Stimulated activated CD4-positive, alpha-beta T cell treated with anti-CD3 and anti-CD28 coated beads, Interleukin-15, amount 100 ng/mL, for 24 hours (primary cell): ENCODE results near the gene EGFLAM.

Source experiments
- DNase-seq: peaks from one replicate; pipeline ENCODE4 v3.0.0-alpha.2; 2020

EGFLAM gene

DNA sequence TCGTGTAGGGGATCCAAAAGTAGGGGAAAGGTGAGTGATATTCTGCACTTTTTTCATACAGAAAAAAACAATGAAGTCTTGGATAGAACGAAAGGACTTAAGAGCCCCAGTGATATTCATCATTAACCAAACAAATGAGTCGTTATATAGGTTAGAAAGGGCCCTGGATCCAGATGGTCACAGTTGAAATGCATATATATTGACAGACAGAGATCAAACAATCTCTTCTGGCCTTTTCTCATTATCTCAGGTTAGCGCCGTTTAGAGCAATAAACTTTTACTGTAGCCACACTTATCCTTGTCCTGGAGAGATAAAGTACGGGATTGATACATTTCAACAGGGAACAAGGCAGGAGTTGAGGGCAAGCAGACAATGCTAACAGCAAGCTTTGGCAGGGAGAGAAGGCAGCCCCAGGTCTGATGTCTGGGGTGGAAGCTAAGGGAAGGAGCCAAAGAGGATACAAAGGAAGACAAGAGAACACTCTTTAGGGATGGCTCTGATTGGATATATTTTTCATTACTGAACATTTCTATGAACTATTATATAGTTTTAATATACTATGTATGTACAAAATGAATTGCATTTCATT is 221.1 kb downstream of the EGFLAM start:
- no peak for DNase-seq

DNA sequence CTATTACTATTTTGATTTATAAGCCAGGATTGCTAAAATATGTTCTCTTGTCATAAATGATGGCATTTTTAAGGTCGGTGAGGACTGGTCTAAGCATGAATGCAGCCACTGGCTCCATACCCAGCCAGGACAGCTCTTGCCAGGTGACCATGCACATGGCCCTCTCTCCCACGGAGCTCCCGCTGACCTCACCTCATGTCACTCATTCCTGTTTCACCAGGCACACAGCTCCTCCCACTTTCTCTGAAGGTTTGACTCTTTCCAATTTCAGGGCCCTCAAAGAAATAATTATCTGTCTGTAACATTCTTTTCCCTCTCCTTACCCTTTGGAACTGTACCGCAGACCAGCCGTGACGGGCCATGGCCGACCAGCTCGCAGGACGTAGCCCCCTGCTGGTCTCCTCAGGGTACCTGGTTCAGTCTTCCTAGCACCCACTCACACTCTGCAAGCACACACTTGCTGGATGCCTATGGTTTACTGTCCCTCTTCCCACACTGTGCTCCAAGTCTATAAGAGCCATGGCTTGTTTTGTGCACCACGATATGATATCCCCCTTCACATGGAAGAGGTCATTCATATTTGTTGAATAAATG is 225.5 kb downstream of the EGFLAM start:
- DNase-seq, result no peak

DNA sequence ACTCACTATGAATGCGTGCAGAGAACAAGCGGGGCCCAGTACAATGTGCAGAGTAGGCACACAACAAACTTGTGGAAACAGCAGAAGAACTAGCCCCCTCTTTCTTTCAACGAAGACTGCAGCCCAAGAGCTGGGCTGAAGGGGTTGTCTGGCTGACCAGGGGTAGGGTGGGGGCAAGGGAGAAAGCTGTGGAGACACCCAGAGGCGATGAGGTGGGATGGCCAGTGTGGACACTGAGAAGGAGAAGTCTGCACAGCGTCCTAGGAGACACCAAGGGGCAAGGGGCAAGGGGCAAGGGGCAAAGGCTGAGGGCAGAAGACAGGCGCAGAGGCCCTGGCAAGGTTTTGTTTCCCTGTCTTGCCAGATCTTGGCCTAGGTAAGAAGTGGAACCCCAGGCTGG is 235.8 kb downstream of the EGFLAM start:
- no peak for DNase-seq

DNA sequence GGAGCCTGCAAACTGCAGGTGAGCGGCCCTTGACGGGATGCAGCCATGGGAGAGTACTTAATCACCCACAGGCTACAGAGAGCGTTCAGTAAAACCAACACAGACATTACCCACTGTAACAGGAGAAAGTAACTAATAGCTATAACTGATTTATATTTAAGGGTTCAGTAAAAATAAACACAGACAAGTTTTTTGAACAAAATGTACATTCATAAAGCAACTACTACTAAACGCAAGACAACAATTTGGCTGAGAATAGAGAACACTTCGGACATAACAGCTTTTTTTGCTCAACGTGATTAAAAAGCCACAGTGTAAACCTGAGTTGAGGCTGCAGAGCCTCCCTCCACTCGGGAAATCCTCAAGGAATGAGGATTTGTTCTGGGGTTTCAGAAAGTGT is 236.4 kb downstream of the EGFLAM start:
- DNase-seq, result no peak

GRCh38 chr5:38497946-38498345 is 239.6 kb downstream of the EGFLAM start:
- DNase-seq, result no peak

DNA sequence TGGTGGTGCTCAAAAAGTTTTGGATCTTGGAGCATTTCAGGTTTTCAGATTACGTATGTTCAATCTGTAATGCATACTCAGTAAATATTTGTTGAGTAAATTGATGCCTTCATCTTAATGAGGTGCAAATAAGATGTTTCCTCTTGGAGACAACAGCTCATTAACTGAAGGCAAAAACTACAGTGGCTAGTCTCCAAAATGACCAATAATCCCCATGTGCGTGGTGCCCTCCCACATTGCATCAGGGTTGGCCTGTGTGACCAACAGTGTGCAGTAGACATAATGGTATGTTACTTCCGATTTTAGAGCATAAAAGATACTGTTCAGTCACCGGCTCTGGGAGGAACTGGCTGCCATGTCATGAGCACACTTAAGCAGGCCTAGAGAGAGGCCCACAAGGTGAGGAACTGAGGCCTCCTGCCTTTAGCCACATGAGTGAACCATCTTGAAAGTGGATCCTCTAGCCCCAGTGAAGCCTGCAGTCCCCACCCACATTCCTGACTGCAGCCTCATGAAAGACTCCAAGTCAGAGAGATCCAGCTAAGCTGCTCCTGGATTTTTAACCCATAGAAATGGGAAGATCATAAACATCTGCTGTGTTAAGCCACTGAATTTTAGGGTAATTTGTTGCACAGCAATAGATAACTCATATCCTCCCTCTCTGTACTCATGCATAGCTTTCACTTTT is 242.4 kb downstream of the EGFLAM start:
- DNase-seq, result no peak

- no peak for DNase-seq
Measured at GRCh38 chr5:38506302-38506701, 247.9 kb downstream of the EGFLAM start.

GRCh38 chr5:38509185-38509584 is 250.8 kb downstream of the EGFLAM start:
- DNase-seq, result no peak
